Panc1 (cell line): ENCODE measurements around the gene PLSCR3. TPM values are rescaled to one million over a fixed set of nuclear protein-coding genes. Genes with fewer than 3 reads are reported as not detected.

ENCODE experiments used
- ATAC-seq: fragments of 200-7000 bp; cut with Tn5 transposase; 2 replicates; pipeline ENCODE4 v1.9.1; 2020; ENCODE audit warnings: mild to moderate bottlenecking, moderate library complexity
- BruUV-seq: library from RNA; stranded (reverse); fragments of 400-500 nt; replicated peaks from 2 replicates; lab custom pipeline; 2021; lab: Mats Ljungman, UMichigan
- CTCF ChIA-PET: fragments of 300-600 bp; sonication (Branson Sonifier 250); formaldehyde crosslinking; loops from one replicate; lab custom pipeline; 2022; ENCODE audit warnings: antibody characterized with exemption; lab: Charles Lee
- POLR2A ChIA-PET: fragments of 300-600 bp; sonication (Branson Sonifier 250); formaldehyde crosslinking; loops from one replicate; lab custom pipeline; 2022; ENCODE audit warnings: antibody characterized with exemption; lab: Charles Lee
- DNase-seq: peaks from one replicate; pipeline ENCODE4 v3.0.0-alpha.2; 2010; ENCODE audit warnings: low read depth, low spot score
- H3K27ac ChIP-seq: 2 replicates; pipeline ENCODE4 v1.5.1; 2011; ENCODE audit warnings: mild to moderate bottlenecking, low read length, inconsistent platforms
- H3K27me3 ChIP-seq: fragments of 200-500 bp; sonication (Bioruptor generic); 2 replicates; pipeline ENCODE4 v1.6.0; 2014; ENCODE audit warnings: low read length, inconsistent platforms; ENCODE audit not compliant: control insufficient read depth, insufficient read depth
- H3K36me3 ChIP-seq: fragments of 200-500 bp; sonication (Bioruptor generic); 2 replicates; pipeline ENCODE4 v1.5.1; 2014; ENCODE audit warnings: inconsistent platforms, mild to moderate bottlenecking, low read length, moderate library complexity; ENCODE audit not compliant: control insufficient read depth, insufficient read depth
- H3K4me1 ChIP-seq: 2 replicates; pipeline ENCODE4 v1.5.1; 2011; ENCODE audit warnings: inconsistent platforms, mild to moderate bottlenecking, low read length, moderate library complexity; ENCODE audit not compliant: control insufficient read depth, insufficient read depth
- H3K4me3 ChIP-seq, 2 experiments: 2 replicates each; pipeline ENCODE4 v1.5.1; 2011 to 2012; ENCODE audit warnings: low read depth in 2 of 2, low read length in 2 of 2, mild to moderate bottlenecking in 2 of 2, inconsistent platforms in 1 of 2, moderate library complexity in 1 of 2
- H3K9me3 ChIP-seq: fragments of 200-500 bp; sonication (Bioruptor generic); 2 replicates; pipeline ENCODE4 v1.5.1; 2014; ENCODE audit warnings: low read depth, mild to moderate bottlenecking, inconsistent platforms, low read length, moderate library complexity; ENCODE audit not compliant: control insufficient read depth, insufficient read depth
- POLR2AphosphoS5 ChIP-seq: IDR thresholded peaks from 2 replicates; pipeline ENCODE4 v1.6.1; 2012; ENCODE audit warnings: mild to moderate bottlenecking, low read depth, low read length, moderate library complexity
- SIN3A ChIP-seq: IDR thresholded peaks from 2 replicates; pipeline ENCODE4 v1.6.1; 2012; ENCODE audit warnings: low read depth, mild to moderate bottlenecking, low read length, moderate library complexity, borderline replicate concordance; ENCODE audit not compliant: insufficient read depth
- TCF7L2 ChIP-seq: IDR thresholded peaks from 2 replicates; pipeline ENCODE4 v1.6.1; 2011; ENCODE audit warnings: mild to moderate bottlenecking, low read depth, low read length, inconsistent platforms
- in situ Hi-C: cut with HindIII; loops from 2 replicates; pipeline ENCODE4 v1.10.0; 2016; ENCODE audit warnings: low sequenced_read_pairs, low pct_unique_long_range_greater_than_20kb
- intact Hi-C: fragments of 100-400 bp; cut with micrococcal nuclease; formaldehyde crosslinking; loops from one replicate; pipeline ENCODE4 v1.10.0; 2022; ENCODE audit not compliant: unreplicated experiment
- total RNA-seq: library from RNA; stranded (reverse); gene quantifications from one replicate; pipeline ENCODE4 v1.2.1, GENCODE V29; 2021; ENCODE audit not compliant: unreplicated experiment
- TF ChIP-seq, protein P1 (sequence below): fragments of 450-650 bp; IDR thresholded peaks from 2 replicates; pipeline ENCODE4 v1.5.1; 2017; ENCODE audit warnings: mild to moderate bottlenecking
- TF ChIP-seq, protein P2 (sequence below), 2 experiments: IDR thresholded peaks; 2 replicates each; pipeline ENCODE4 v1.6.1; 2011 to 2012; ENCODE audit warnings: low read depth in 2 of 2, control low read depth in 1 of 2, low read length in 1 of 2, mild to moderate bottlenecking in 1 of 2, moderate library complexity in 1 of 2; ENCODE audit not compliant: insufficient read depth in 1 of 2

Gene PLSCR3
- total RNA-seq, 1 experiment from 2014 or later: 32.0 TPM

DNA sequence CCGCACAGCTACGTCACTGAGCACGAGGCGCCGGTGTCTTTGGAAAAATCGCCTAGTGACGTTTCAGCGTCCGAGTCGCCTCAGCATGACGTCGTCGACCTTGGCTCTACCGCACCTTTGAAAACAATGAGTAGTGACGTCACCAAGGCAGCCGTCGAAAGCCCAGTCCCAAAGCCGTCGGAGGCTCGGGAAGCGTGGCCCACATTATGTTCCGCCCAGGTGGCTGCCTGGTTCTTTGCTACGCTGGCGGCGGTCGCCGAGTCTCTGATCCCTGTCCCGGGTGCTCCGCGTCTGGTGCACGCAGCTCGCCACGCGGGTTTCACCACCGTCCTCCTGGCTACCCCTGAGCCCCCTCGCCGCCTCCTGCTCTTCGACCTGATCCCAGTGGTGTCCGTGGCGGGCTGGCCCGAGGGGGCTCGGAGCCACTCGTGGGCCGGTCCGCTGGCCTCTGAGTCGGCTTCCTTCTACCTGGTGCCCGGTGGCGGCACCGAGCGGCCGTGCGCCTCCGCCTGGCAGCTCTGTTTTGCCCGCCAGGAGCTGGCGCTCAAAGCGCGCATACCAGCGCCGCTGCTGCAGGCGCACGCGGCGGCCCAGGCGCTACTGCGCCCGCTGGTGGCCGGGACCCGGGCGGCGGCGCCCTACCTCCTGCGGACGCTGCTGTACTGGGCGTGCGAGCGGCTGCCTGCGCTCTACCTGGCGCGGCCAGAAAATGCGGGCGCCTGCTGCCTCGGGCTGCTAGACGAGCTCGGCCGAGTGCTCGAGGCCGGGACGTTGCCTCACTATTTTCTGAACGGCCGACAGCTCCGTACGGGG lies 42.4 kb upstream of the PLSCR3 start:
- peak; percentile 91 for DNase-seq
- in situ Hi-C loops: no loop called here
- peaks cover 12% of the 10 kb centered on the region for H3K4me1 ChIP-seq
- no peaks in the 10 kb centered on the region for H3K27me3 ChIP-seq
- no peaks in the 10 kb centered on the region for H3K36me3 ChIP-seq
- TF ChIP-seq, protein P1, sequence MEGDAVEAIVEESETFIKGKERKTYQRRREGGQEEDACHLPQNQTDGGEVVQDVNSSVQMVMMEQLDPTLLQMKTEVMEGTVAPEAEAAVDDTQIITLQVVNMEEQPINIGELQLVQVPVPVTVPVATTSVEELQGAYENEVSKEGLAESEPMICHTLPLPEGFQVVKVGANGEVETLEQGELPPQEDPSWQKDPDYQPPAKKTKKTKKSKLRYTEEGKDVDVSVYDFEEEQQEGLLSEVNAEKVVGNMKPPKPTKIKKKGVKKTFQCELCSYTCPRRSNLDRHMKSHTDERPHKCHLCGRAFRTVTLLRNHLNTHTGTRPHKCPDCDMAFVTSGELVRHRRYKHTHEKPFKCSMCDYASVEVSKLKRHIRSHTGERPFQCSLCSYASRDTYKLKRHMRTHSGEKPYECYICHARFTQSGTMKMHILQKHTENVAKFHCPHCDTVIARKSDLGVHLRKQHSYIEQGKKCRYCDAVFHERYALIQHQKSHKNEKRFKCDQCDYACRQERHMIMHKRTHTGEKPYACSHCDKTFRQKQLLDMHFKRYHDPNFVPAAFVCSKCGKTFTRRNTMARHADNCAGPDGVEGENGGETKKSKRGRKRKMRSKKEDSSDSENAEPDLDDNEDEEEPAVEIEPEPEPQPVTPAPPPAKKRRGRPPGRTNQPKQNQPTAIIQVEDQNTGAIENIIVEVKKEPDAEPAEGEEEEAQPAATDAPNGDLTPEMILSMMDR: peak; percentile 99
- TF ChIP-seq TCF7L2: peak; percentile 69
- TF ChIP-seq, protein P2, sequence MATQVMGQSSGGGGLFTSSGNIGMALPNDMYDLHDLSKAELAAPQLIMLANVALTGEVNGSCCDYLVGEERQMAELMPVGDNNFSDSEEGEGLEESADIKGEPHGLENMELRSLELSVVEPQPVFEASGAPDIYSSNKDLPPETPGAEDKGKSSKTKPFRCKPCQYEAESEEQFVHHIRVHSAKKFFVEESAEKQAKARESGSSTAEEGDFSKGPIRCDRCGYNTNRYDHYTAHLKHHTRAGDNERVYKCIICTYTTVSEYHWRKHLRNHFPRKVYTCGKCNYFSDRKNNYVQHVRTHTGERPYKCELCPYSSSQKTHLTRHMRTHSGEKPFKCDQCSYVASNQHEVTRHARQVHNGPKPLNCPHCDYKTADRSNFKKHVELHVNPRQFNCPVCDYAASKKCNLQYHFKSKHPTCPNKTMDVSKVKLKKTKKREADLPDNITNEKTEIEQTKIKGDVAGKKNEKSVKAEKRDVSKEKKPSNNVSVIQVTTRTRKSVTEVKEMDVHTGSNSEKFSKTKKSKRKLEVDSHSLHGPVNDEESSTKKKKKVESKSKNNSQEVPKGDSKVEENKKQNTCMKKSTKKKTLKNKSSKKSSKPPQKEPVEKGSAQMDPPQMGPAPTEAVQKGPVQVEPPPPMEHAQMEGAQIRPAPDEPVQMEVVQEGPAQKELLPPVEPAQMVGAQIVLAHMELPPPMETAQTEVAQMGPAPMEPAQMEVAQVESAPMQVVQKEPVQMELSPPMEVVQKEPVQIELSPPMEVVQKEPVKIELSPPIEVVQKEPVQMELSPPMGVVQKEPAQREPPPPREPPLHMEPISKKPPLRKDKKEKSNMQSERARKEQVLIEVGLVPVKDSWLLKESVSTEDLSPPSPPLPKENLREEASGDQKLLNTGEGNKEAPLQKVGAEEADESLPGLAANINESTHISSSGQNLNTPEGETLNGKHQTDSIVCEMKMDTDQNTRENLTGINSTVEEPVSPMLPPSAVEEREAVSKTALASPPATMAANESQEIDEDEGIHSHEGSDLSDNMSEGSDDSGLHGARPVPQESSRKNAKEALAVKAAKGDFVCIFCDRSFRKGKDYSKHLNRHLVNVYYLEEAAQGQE (IDR thresholded peaks at IDR 0.05; ENCODE audit: insufficient read depth in 1 of 2, low read depth in 2 of 2, low read length in 1 of 2): no peak
- TF ChIP-seq POLR2AphosphoS5: peak; percentile 27; the same call in 1 of the 2 replicates
- peak; percentile 70; the same call in 1 of the 2 replicates for TF ChIP-seq SIN3A
- peak overlapping the region; percentile 77 for H3K27ac ChIP-seq
- peak; percentile 83 for ATAC-seq
- POLR2A ChIA-PET: interaction anchor here (0.5 to 1.1 kb wide), 5 partner anchors 8 to 87 kb away, joined by 3 to 4 read pairs (median 4); partner anchors contain the start of gene CHRNB1
- BruUV-seq: no TSS peak
- H3K4me3 ChIP-seq: peak overlapping the region; percentile 64 to 80
- CTCF ChIA-PET: interaction anchor here (0.6 to 1.9 kb wide), 6 partner anchors 18 to 124 kb away, joined by 3 to 13 read pairs (median 4); partner anchors contain the start of gene TMEM95
- intact Hi-C loops: loop anchor here (10.0 kb wide), 1 partner anchor 82 kb away; the partner anchor contains the start of genes KCTD11 and TMEM95
- H3K9me3 ChIP-seq: no peaks in the 10 kb centered on the region

DNA sequence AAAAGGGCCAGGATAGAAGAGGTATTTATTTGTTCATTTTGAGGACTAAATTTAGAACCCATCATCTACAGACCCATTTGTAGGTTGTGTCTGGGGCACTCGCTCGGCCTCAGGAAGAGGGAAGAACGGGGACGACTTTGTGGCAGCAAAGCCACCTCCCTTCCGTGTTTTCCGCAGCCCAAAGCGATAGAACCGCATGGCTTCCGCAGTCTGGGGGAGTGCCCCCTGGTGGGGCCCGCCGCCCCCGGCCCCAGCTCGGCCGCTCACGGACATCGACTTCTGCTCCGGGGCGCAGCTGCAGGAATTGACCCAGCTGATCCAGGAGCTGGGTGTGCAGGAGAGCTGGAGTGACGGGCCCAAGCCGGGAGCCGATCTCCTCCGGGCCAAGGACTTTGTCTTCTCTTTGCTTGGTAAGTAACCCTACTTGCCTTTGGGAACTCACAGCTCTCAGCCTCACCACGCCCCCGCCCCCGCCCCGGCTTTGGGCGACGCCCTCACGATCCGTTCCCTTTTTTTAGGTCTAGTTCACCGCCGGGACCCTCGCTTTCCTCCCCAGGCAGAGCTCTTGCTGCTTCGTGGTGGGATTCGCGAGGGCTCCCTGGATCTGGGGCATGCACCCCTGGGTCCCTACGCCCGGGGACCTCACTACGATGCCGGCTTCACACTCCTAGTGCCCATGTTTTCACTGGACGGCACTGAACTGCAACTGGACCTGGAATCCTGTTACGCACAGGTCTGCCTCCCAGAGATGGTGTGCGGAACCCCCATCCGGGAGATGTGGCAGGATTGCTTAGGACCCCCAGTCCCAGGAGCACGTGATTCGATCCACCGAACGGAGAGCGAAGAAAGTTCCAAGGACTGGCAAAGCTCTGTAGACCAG lies 41.6 kb upstream of the PLSCR3 start:
- Histone ChIP-seq H3K36me3 (no peaks in the 10 kb centered on the region), H3K27ac (peak overlapping the region; percentile 77), H3K9me3 (no peaks in the 10 kb centered on the region), H3K4me1 (peaks cover 9% of the 10 kb centered on the region), H3K4me3 (peak overlapping the region; percentile 64 to 80), H3K27me3 (no peaks in the 10 kb centered on the region)
- BruUV-seq: TSS peak; percentile 96
- in situ Hi-C loops: no loop called here
- ATAC-seq (peak; percentile 28), DNase-seq (no peak)
- ChIA-PET CTCF (interaction anchor here (1.3 to 1.9 kb wide), 2 partner anchors 19 to 80 kb away, joined by 5 to 11 read pairs; partner anchors contain the start of gene TMEM95), POLR2A (interaction anchor here (0.5 to 1.1 kb wide), 8 partner anchors 18 to 86 kb away, joined by 3 to 9 read pairs (median 4); partner anchors contain the start of gene TMEM256)
- TF ChIP-seq SIN3A (peak; percentile 54; the same call in 1 of the 2 replicates), POLR2AphosphoS5 (no peak)
- intact Hi-C loops: loop anchor here (10.0 kb wide), 1 partner anchor 81 kb away; the partner anchor contains the start of genes KCTD11 and TMEM95
